Sciatic nerve (tissue), 2 donors: ENCODE data around the gene SLC9A3. TPM values are rescaled to one million over a fixed set of nuclear protein-coding genes. Genes with fewer than 3 reads are reported as not detected.

Experiments used
- ATAC-seq: fragments of 200-7000 bp; cut with Tn5 transposase; one replicate; pipeline ENCODE4 v1.9.1; 2020; ENCODE audit warnings: mild to moderate bottlenecking, moderate library complexity
- DNase-seq: peaks from one replicate; pipeline ENCODE4 v3.0.0-alpha.2; 2020; ENCODE audit warnings: low spot score
- intact Hi-C: fragments of 100-400 bp; cut with DNase I; formaldehyde crosslinking; loops from one replicate; pipeline ENCODE4 v1.14.2; 2022
- total RNA-seq: library from RNA; stranded (reverse); fragmentation: NEBNext Ultra II Directional; extraction: Animal tissue kit (Norgen Biotek cat#: 25700); gene quantifications from one replicate; pipeline ENCODE4 v1.2.1, GENCODE V29; 2021
- donor health status: DM: no; HTN: no; CAD: no.
- donor health status: DM: no; HTN: no; CAD: no.

Gene SLC9A3
- total RNA-seq, 1 donor from 2014 or later, result 12.3 TPM

GRCh38 chr5:540906-541538 lies 16.8 kb upstream of the SLC9A3 start:
- ATAC-seq (no peak), DNase-seq (peak; percentile 53)
- intact Hi-C loops, result no loop called here

DNA sequence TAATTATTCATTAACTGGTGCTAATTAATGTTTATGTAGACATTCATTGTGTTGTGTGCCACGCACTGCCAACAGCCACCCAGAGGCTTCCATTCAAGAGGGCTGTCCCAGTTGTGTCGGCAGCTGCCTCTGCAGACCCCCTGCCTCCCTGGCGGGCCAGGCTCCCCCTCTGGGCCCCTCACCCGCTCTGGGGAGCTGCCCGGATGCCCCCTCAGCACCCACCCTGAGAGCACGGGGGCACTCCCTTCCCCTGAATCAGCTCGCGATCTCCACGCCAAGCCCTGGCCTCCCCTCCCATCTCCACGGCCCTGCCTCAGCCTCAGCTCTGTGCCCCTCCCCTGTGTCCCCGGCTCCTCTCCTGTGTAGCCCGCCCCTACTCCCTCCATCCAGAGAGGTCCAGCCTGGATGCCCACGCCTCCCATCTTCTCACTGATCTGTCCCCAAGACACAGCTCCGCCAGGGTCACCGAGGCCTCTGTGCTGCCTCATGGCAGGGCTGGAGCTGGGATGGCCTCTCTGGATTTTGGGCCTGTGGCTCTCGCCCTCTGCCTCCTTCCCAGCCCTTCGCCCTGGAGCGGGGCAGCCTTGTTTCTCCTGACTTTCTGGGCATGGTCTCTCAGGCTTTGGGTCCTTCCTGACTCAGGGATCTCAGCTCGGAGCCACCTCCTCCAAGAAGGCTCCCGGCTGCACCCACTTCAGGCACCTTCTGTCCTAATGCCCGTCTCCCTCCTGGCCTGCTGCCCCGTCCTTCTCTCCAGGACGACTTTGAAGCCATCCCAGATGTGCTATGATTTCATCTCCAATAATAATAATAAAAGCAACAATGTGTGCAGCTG lies 16.0 kb upstream of the SLC9A3 start:
- DNase-seq, result peak; percentile 53

DNA sequence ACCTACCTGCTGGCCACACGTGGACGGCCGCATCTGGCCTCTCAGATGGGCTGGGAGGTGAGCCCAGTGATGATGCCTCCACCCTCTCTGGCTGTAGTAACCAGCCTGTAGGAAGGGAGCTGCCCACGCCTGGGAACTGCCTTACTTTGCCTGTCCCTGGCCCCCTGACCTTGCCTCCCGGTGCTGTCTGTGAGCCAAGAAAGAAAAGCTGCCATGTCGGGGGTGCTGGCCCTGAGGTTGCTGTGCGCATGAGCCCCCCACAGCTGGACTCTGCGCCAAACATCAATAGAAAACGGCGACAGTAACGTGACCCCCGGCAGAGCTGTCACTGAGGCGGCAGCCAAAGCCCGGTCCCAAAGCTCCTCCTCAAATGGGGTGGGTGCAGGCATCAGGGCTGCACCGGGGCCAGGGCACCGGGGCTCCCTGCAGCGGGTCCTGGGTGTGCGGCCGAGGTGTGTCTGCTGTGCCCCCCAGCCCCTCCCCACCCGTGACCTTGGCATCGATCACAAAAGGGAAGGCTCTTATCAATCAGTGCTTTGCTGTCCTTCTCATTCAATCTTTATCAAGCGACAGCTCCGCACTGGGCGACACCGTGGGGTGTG lies 15.3 kb upstream of the SLC9A3 start:
- ATAC-seq (no peak), DNase-seq (peak; percentile 49)
- intact Hi-C loops, result no loop called here

More for the DNA sequence above, 16.0 kb upstream of the SLC9A3 start:
- no peak for ATAC-seq
- intact Hi-C loops, result no loop called here

- ATAC-seq (no peak), DNase-seq (peak; percentile 39)
- intact Hi-C loops, result no loop called here
Measured at GRCh38 chr5:538801-539468, 14.7 kb upstream of the SLC9A3 start.

DNA sequence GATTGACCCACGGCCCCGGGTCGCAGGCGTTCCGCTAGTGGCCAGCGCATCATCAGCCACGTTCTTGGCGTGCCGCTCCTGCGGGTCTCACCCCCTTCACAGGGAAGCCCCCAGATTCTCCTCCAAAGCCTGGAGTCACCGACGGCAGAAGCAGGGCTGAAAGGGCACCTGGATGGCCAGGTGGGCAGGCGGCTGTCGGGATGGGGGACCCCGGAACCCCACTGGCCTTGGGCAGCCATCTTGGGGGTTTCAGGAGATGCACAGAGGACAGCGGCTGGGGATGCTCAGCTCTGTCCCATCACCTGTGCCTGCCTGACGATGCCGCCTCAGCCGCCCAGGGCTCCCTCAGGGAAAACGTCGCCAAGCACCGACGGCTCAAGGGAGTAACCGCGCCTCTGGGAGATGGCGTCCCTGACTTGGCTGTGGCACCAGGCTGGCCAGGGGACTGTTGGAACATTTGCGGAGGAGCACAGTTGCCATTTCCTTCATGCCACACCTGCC lies 14.1 kb upstream of the SLC9A3 start:
- intact Hi-C loops, result no loop called here
- ATAC-seq, result no peak
- DNase-seq, result peak; percentile 56

DNA sequence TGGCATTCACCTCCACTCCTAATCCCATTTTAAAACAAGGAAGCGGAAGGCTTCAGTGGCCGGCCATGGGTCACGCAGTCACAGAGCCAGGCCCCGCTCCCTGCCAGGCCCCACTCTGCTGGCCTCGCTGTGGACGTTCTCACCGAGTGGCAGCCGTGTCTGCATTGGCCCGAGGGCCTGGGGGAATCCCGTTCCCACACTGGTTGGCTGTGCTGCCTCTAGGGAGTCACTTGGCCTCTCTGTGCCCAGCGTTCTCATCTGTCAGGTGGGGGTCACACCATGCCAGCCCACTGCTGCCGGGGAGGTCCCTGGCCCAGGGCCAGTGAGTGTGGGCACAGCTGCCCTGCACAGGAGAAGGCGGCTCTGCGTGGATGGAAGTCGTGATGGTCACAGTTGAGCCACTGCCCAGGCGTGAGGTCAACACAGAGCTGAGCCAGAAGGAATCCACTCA lies 13.4 kb upstream of the SLC9A3 start:
- ATAC-seq, result no peak
- intact Hi-C loops, result no loop called here
- DNase-seq, result peak; percentile 60

DNA sequence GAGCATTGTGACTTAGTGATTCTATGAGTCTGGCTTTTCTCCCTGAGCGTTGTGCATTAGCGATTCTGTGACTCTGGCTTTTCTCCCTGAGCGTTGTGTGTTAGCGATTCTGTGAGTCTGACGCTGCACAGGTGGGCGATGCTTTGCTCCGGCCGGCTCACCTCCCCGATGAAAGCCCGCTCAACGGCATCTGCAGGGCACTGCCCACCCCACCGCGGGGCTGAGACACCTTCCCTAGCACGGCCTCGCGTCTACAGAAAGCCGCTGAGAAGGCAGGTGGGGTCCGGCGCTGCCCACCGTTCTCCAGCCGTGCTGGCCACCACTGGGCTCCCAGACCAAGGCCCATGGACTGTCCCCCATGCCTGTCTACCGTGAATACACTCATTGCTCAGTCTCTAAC lies 12.8 kb upstream of the SLC9A3 start:
- DNase-seq (peak; percentile 51), ATAC-seq (no peak)
- intact Hi-C loops, result no loop called here

GRCh38 chr5:535846-536698 lies 11.8 kb upstream of the SLC9A3 start:
- ATAC-seq (no peak), DNase-seq (peak; percentile 46)
- intact Hi-C loops, result no loop called here

GRCh38 chr5:534743-535671 lies 10.8 kb upstream of the SLC9A3 start:
- ATAC-seq (no peak), DNase-seq (peak; percentile 58)
- intact Hi-C loops, result no loop called here

- ATAC-seq, result peak; percentile 11
- peak; percentile 56 for DNase-seq
- intact Hi-C loops, result no loop called here
Measured at GRCh38 chr5:533955-534742, 9.9 kb upstream of the SLC9A3 start.

DNA sequence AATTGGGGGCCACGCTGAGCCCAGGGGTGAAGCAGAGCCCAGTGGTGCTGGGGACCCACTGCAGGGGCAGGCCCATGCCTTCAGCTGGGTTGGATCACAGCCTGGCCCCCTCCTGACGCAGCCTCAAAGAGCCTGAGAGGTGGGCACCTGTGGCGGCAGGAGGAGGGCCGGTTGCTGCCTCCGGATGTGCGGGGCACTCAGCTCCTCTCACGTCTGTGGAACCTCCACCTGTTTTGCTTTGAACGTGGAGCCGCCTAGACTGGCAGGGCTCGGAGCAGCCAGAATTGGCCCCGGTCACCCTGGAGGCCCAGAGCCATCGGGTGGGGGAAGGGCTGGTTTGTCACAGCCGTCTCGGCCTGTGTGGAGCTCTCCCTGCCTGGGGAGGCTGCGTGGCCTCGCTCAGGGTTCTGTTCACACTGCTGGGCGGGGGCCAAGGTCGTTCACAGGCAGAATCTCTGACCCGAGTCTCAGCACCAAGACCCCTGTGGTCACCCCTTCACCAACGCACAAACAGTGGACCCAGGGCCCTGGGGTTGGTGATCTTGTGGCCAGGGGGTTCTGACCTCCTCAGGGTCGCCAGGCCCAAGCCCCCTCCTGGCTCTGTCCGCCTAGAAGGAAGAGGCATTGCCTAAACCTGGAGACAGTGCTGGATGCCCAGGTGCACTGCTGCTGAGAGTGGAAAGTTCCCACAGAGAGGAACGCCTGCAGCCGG lies 9.2 kb upstream of the SLC9A3 start:
- ATAC-seq (peak; percentile 43), DNase-seq (peak; percentile 73)
- intact Hi-C loops, result no loop called here

GRCh38 chr5:532521-533242 lies 8.4 kb upstream of the SLC9A3 start:
- DNase-seq (peak; percentile 72), ATAC-seq (peak; percentile 67)
- intact Hi-C loops, result no loop called here

DNA sequence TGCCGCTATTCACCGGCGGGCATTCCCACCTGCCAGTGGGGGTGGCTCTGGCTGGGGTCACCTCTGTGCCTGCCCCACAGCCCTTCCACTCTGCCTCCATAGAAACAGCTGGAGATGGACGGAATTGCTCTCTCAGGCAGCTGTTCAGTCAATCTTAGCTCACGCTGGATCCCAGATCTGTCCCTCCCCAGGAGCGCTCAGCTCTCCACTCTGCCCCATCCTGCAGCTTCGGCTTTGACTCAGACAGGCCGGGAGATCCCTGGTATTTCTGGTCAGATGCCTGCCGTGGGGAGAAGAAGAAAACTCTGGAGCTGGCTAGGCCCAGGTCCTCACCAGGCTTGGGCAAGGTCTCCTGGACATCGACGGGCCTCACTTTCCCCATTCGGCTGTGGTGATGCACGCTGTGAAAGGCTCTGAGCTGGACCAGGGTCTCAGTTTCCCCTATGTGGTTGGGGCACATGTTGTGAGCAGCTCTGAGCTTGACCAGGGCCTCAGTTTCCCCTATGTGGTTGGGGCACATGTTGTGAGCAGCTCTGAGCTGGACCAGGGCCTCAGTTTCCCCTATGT lies 7.6 kb upstream of the SLC9A3 start:
- intact Hi-C loops, result no loop called here
- ATAC-seq, result no peak
- DNase-seq, result peak; percentile 48

GRCh38 chr5:531101-531748 lies 7.0 kb upstream of the SLC9A3 start:
- intact Hi-C loops, result no loop called here
- ATAC-seq (no peak), DNase-seq (peak; percentile 56)
